ENCODE results near the gene TSHZ1.

TSHZ1 gene

GRCh38 chr18:75247611-75248421 lies 37.2 kb downstream of the TSHZ1 start:
- H3K4me3 ChIP-seq (ENCODE audit: low read depth, low read length) = peak overlapping the region; percentile 50

DNA sequence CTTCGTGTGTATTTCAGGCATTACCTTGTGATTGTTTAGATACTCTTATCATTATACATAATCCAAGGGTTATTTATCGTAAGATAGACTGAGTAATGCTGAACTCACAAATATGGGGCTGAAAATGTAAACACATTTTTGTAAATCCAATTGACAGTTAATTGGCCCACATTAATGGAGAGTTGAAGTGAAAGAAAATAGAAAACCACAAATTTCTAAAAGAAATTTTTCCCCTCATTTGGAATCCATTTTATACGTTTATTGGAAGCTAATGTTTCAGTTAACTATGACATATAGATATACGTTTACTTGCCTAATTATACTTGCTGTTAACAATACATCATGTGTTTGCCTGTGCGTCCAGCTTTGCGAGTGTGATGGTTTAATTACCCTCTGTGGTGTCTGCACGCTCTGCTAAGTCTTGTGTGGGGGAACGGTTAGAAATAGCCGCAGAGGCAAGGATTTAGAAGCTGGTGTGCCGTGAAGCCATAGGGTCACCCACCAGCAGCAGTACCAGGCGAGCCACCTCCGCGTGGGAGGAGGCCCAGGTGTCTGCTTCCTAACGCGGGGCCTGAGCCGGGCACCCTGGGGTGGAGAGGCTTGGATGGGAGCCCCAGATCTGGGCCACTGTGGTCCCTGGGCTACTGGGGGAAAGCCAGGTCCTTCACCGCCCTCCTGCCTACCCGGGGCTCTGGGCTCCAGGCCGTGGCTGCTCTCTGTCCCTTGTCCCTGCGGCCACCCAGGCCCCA lies 38.0 kb downstream of the TSHZ1 start:
- no peak for DNase-seq (ENCODE audit: low read depth, low spot score)
- CTCF ChIA-PET = no interaction called here
- H3K4me3 ChIP-seq (ENCODE audit: low read depth, low read length) = peak overlapping the region; percentile 50; the same call in 1 of the 2 replicates
- POLR2A ChIA-PET = no interaction called here
- TF ChIP-seq CTCF (IDR thresholded peaks at IDR 0.05; ENCODE audit: insufficient read depth, low read length, missing control alignments) = no peak

More at GRCh38 chr18:75247611-75248421, 37.2 kb downstream of the TSHZ1 start:
- ChIA-PET CTCF (no interaction called here), POLR2A (no interaction called here)
- no peak for TF ChIP-seq CTCF (IDR thresholded peaks at IDR 0.05; ENCODE audit: insufficient read depth, low read length, missing control alignments)
- DNase-seq (ENCODE audit: low read depth, low spot score) = no peak

GRCh38 chr18:75249175-75249518 lies 38.5 kb downstream of the TSHZ1 start:
- CTCF ChIA-PET = no interaction called here
- TF ChIP-seq CTCF (IDR thresholded peaks at IDR 0.05; ENCODE audit: insufficient read depth, low read length, missing control alignments) = no peak
- no peak overlapping the region for H3K4me3 ChIP-seq (ENCODE audit: low read depth, low read length)
- DNase-seq (ENCODE audit: low read depth, low spot score) = no peak
- POLR2A ChIA-PET = no interaction called here

DNA sequence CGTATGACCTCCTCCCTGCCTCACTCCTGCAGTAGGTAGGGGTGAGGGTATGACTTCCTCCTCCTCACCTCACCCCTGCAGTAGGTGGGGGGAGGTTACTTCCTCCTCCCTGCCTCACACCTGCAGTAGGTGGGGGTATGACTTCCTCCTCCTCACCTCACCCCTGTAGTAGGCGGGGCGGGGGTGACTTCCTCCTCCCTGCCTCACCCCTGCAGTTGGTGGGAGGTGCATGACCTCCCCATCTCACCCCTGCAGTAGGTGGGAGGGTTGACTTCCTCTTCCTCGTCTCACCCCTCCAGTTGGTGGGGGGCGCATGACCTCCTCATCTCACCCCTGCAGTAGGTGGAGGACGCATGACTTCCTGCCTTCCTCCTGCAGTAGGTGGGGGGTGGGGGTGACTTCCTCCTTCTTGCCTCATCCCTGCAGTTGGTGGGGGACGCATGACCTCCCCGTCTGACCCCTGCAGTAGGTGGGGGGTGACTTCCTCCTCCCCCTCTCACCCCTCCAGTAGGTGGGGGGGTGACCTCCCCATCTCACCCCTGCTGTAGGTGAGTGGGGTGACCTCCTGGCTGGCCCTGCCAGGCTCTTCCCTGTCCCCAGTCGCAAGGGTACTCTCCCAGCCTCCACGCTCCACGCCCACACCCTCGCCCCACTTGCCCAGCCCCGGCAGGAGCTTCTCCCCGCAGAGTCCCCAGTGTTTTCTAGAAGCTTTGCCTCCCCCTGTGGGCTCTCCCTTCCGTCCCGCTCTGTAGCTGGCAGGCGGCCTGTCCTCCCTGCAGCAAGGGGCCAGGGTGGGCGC lies 39.3 kb downstream of the TSHZ1 start:
- H3K4me3 ChIP-seq (ENCODE audit: low read depth, low read length) = no peak overlapping the region
- POLR2A ChIA-PET = no interaction called here
- TF ChIP-seq CTCF (IDR thresholded peaks at IDR 0.05; ENCODE audit: insufficient read depth, low read length, missing control alignments) = no peak
- DNase-seq (ENCODE audit: low read depth, low spot score) = no peak
- CTCF ChIA-PET = no interaction called here

GRCh38 chr18:75250471-75250821 lies 39.8 kb downstream of the TSHZ1 start:
- ChIA-PET CTCF (no interaction called here), POLR2A (no interaction called here)
- TF ChIP-seq CTCF (IDR thresholded peaks at IDR 0.05; ENCODE audit: insufficient read depth, low read length, missing control alignments) = no peak
- no peak for DNase-seq (ENCODE audit: low read depth, low spot score)
- no peak overlapping the region for H3K4me3 ChIP-seq (ENCODE audit: low read depth, low read length)

GRCh38 chr18:75251466-75251865 lies 40.9 kb downstream of the TSHZ1 start:
- CTCF ChIA-PET = no interaction called here
- POLR2A ChIA-PET = interaction anchor here (0.6 kb wide), 1 partner anchor 1207 kb away, joined by 3 read pairs; no protein-coding TSS in a partner anchor
- no peak for DNase-seq (ENCODE audit: low read depth, low spot score)
- H3K4me3 ChIP-seq (ENCODE audit: low read depth, low read length) = no peak overlapping the region
- no peak for TF ChIP-seq CTCF (IDR thresholded peaks at IDR 0.05; ENCODE audit: insufficient read depth, low read length, missing control alignments)
